ENCODE measurements around the gene RNF215. TPM values are rescaled to one million over a fixed set of nuclear protein-coding genes. Genes with fewer than 3 reads are reported as not detected.
A peak's percentile ranks its signal among the peaks of the same experiment; 100 is the strongest.
"Not testable (repeated sequence)": the region's sequence is repeated elsewhere in the genome, so short reads cannot be mapped to it uniquely, and the experiment has no call there.

Gene RNF215
- total RNA-seq, 3 donors from 2014 or later, result 13.3 to 15.4 (median 14.0) TPM

DNA sequence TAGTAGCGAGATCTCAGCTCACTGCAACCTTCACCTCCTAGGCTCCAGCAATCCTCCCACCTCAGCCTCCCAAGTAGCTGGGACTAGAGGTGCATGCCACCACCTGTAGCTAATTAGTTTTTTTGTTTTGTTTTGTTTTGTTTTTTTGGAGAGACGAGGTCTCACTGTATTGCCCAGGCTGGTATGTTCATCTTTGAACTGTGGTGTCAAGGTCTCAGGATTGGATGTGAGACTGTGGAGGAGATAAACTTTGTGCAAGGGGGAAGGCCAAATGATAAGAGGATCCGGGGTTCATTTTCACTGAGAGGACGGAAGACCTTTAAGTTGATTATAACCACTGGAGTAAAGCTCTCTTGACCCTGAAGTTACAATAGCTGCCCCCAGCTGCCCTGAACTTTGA lies 18.5 kb upstream of the RNF215 start:
- intact Hi-C loops (cut with DNase I; ENCODE audit: low total_unique reads), result no loop called here
- H3K27ac ChIP-seq, result peak overlapping the region in 1 of 2 donors; percentile 14
- TF ChIP-seq POLR2A (IDR thresholded peaks at IDR 0.05) (no peak), POLR2AphosphoS5 (IDR thresholded peaks at IDR 0.05) (no peak)
- TF ChIP-seq, protein P1, sequence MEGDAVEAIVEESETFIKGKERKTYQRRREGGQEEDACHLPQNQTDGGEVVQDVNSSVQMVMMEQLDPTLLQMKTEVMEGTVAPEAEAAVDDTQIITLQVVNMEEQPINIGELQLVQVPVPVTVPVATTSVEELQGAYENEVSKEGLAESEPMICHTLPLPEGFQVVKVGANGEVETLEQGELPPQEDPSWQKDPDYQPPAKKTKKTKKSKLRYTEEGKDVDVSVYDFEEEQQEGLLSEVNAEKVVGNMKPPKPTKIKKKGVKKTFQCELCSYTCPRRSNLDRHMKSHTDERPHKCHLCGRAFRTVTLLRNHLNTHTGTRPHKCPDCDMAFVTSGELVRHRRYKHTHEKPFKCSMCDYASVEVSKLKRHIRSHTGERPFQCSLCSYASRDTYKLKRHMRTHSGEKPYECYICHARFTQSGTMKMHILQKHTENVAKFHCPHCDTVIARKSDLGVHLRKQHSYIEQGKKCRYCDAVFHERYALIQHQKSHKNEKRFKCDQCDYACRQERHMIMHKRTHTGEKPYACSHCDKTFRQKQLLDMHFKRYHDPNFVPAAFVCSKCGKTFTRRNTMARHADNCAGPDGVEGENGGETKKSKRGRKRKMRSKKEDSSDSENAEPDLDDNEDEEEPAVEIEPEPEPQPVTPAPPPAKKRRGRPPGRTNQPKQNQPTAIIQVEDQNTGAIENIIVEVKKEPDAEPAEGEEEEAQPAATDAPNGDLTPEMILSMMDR (IDR thresholded peaks at IDR 0.05), result no peak
- no peak overlapping the region for H3K4me3 ChIP-seq
- H3K9me3 ChIP-seq, result no peaks in the 10 kb centered on the region
- H3K27me3 ChIP-seq, result no peaks in the 10 kb centered on the region
- H3K4me1 ChIP-seq, result no peaks in the 10 kb centered on the region
- no peak for DNase-seq (ENCODE audit: low spot score in 2 of 2)
- H3K36me3 ChIP-seq, result no peaks in the 10 kb centered on the region

DNA sequence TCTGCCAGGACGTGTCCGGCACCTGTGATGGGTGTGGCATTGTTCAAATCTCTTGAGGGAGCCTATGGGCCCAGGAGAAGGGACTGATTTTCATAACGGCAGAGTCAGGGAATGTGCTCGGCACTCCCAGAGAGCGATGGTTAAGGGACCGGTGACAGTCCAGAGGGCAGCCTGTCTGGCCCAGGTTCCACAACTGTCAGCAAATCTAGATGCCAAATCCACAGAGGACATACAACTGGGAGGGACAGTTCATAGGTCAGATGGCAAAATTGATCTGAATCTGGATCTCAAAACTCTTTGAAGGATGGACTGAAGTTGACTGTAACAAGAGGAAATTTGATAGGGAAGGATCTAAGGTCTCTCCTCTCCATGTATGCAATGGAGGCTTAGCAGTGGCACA lies 17.1 kb upstream of the RNF215 start:
- H3K9me3 ChIP-seq, result no peaks in the 10 kb centered on the region
- H3K4me3 ChIP-seq, result no peak overlapping the region
- TF ChIP-seq POLR2A (IDR thresholded peaks at IDR 0.05), result no peak
- TF ChIP-seq, protein P1 (IDR thresholded peaks at IDR 0.05), result no peak
- no peak for TF ChIP-seq POLR2AphosphoS5 (IDR thresholded peaks at IDR 0.05)
- no peaks in the 10 kb centered on the region for H3K4me1 ChIP-seq
- no peak for DNase-seq (ENCODE audit: low spot score in 2 of 2)
- H3K36me3 ChIP-seq, result no peaks in the 10 kb centered on the region
- H3K27ac ChIP-seq, result peak overlapping the region in 1 of 2 donors; percentile 25
- no peaks in the 10 kb centered on the region for H3K27me3 ChIP-seq
- intact Hi-C loops (cut with DNase I; ENCODE audit: low total_unique reads), result no loop called here

DNA sequence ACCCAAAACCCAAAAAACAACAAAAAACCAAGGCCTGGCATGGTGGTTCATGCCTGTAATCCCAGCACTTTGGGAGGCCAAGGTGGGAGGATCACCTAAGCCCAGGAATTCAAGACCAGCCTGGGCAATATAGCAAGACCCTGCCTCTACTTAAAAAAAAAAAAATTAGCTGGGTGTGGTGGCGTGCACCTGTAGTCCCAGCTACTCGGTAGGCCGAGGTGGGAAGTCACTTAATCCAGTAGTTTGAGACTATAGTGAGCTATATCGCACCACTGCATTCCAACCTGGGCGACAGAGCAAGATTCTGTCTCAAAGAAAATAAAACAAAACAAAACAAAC lies 15.5 kb upstream of the RNF215 start:
- peak overlapping the region in 1 of 2 donors; percentile 58 for H3K27ac ChIP-seq
- H3K27me3 ChIP-seq; H3K9me3 ChIP-seq; H3K4me1 ChIP-seq; DNase-seq (ENCODE audit: low spot score in 2 of 2); intact Hi-C loops (cut with DNase I; ENCODE audit: low total_unique reads); H3K36me3 ChIP-seq; H3K4me3 ChIP-seq: not testable (repeated sequence)

DNA sequence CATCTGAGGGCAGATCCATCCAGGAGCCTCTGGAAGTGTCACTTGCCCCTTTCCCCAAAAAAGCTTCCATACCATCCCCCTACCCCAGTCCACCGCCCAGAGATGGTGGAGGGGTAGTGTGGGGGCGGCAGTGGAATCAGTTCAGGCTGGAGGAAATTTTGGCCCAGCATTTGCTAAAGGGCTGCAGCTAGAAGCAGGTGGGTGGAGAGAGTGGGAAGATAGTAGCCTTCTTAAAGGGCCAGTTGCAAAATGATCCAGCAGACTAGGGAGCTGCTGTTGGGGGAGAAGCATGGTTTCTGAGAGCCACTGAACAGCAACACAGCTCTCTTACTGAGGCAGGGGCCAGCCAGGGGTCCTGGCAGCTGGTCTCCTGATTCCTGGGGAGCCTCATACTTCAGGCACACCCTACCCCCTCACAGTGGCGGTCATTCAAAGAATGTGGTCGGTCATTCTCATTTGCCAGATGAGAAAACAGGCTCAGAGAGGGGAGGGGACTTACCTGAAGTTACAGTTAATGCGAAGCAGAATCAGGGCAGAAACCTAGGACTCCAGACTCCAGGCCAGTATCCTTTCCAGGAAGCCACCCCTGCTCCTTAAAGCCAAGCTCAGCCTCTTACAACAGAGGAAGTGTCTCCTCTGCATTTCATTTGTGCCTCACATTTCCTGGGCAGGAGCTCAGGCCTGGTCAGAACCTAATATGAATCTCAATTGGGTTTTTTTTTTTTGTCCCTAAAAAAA lies 15.0 kb upstream of the RNF215 start:
- Histone ChIP-seq H3K36me3 (no peaks in the 10 kb centered on the region), H3K4me1 (peaks cover 5% of the 10 kb centered on the region in 2 donors), H3K27me3 (no peaks in the 10 kb centered on the region), H3K9me3 (no peaks in the 10 kb centered on the region), H3K4me3 (peak overlapping the region in 1 of 3 donors; percentile 39), H3K27ac (peak overlapping the region; percentile 58 to 81)
- intact Hi-C loops (cut with DNase I; ENCODE audit: low total_unique reads), result no loop called here
- TF ChIP-seq POLR2AphosphoS5 (IDR thresholded peaks at IDR 0.05) (no peak), POLR2A (IDR thresholded peaks at IDR 0.05) (no peak)
- TF ChIP-seq, protein P1 (IDR thresholded peaks at IDR 0.05), result no peak
- no peak for DNase-seq (ENCODE audit: low spot score in 2 of 2)

DNA sequence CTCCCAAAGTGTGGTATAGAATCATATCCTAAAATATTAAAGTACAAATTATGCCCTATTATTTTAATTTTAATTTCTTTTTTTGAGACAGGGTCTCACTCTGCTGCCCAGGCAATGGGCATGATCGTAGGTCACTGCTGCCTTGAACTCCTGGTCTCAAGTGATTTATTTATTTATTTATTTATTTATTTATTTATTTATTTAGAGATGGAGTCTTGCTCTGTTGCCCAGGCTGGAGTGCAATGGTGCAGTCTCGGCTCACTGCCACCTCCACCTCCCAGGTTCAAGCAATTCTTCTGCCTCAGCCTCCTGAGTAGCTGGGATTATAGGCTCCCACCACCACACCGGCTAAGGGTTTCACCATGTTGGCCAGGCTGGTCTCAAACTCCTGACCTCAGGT lies 13.8 kb upstream of the RNF215 start:
- H3K27me3 ChIP-seq; DNase-seq (ENCODE audit: low spot score in 2 of 2); H3K9me3 ChIP-seq; H3K27ac ChIP-seq; H3K4me1 ChIP-seq; H3K4me3 ChIP-seq; H3K36me3 ChIP-seq; intact Hi-C loops (cut with DNase I; ENCODE audit: low total_unique reads): not testable (repeated sequence)

DNA sequence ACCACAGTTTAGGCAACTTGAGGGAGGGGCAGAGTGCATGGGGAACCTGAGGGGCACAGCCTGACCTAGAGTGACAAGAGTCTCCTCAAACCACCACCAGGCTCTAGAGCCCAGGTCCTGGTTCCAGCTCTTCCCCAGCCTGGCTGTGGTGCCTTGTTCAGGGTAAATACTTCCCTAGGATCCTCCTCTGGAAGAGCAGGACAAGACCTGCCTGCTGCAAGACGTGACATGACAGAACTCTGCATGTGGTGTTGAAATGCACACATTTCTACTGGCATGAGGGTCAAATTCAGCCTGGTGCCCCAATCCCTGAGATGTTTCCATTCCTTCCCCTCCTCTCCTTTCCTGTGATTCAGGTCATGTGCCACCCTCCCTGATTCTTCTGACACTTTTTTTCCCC lies 12.9 kb upstream of the RNF215 start:
- no peaks in the 10 kb centered on the region for H3K9me3 ChIP-seq
- no peaks in the 10 kb centered on the region for H3K27me3 ChIP-seq
- H3K27ac ChIP-seq, result peak overlapping the region; percentile 72 to 95
- peak in 1 of 2 donors; percentile 47 for DNase-seq (ENCODE audit: low spot score in 2 of 2)
- intact Hi-C loops (cut with DNase I; ENCODE audit: low total_unique reads), result no loop called here
- peaks cover 5% of the 10 kb centered on the region in 2 donors for H3K4me1 ChIP-seq
- peak overlapping the region in 1 of 3 donors; percentile 51 for H3K4me3 ChIP-seq
- H3K36me3 ChIP-seq, result no peaks in the 10 kb centered on the region
- no peak for TF ChIP-seq POLR2AphosphoS5 (IDR thresholded peaks at IDR 0.05)
- TF ChIP-seq, protein P1 (IDR thresholded peaks at IDR 0.05), result no peak
- no peak for TF ChIP-seq POLR2A (IDR thresholded peaks at IDR 0.05)

All from breast epithelium (tissue), 4 donors.